GM21360 (cell line): ENCODE data around the gene SLC9C2.
"Not testable (repeated sequence)": the region's sequence is repeated elsewhere in the genome, so short reads cannot be mapped to it uniquely, and the experiment has no call there.

ENCODE experiments used
- ATAC-seq: cut with Tn5 transposase; IDR thresholded peaks from one replicate; pipeline ENCODE4 v1.9.1; 2021; ENCODE audit warnings: mild to moderate bottlenecking, moderate library complexity; ENCODE audit not compliant: unreplicated experiment

The SLC9C2 gene

GRCh38 chr1:173529106-173529505 lies 73.8 kb downstream of the SLC9C2 start:
- no peak for ATAC-seq

GRCh38 chr1:173527151-173527826 lies 75.6 kb downstream of the SLC9C2 start:
- ATAC-seq = no peak

DNA sequence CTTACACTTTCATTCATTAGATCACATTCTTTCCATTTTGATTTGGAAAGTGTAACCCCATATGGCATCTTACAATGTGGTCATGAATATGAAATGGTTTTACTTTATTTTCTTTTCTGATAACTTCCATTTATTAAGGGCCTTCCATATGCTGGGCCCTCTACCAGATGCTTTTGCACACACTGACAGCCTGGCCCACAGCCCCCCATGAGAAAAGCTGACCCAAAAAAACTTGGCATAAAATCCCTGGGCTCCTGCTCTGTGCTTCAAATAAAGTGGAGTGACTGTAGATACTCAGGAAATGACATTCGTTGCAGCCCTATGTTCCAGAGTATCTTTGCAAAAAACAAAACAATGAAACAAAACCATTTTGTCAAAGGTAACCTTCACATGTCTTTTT lies 76.9 kb downstream of the SLC9C2 start:
- no peak for ATAC-seq

DNA sequence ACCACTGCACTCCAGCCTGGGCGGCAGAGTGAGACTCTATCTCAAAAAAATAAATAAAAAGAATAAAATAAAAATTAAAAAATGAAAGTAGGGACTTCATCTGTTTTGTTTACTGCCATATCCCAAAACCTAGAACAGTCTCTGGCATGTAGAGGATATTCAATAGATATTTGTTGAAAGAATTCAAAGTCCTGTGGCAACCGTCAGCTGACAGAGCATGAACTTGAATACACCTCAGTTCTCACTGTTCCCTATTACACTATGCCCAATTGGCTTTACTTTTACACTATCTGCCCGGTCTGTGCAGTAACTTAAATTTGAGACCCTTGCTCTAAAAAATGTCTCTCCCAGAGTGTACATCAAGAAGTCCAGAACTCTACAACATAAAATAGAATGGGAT lies 79.5 kb downstream of the SLC9C2 start:
- no peak for ATAC-seq

DNA sequence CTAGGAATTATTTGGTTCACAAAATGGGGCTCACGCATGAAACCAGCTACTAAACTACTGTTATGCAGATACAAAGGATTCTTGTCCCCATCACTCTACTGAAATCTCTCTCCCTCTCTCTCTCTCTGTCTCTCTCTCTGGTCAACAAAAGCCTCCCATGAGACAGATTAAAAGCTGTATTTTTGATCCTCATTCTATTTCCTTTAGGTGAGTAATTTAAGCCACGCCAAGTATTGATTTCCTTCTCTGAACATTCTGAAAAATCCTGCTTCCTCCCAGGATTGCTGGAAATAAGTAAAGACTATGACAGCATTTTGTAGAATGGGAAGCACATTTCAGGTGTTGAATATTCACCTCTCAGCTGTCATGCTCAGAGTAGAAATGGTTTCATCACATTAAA lies 82.1 kb downstream of the SLC9C2 start:
- no peak for ATAC-seq

GRCh38 chr1:173514503-173514902 lies 88.4 kb downstream of the SLC9C2 start:
- not testable (repeated sequence) for ATAC-seq

DNA sequence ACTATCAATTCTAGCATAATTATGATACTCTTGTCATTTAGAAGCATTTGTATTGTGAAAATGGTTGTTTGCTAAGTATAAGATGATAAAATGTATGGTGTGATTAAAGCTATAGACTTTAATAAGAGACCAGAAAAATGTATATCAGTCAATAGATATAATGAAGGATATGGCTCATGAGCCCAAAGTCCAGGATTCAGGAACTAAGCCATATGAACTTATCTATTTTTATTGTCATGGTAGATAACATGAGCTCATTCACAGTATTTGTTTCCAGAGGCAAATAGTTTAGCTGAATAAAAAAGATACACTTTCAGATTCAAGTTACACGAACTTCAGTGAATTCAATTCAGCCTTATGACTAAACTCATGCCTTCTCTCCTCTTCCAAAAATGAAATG lies 93.1 kb downstream of the SLC9C2 start:
- no peak for ATAC-seq

GRCh38 chr1:173508541-173508940 lies 94.3 kb downstream of the SLC9C2 start:
- ATAC-seq = no peak

- no peak for ATAC-seq
Measured at GRCh38 chr1:173507847-173508209, 95.0 kb downstream of the SLC9C2 start.

- ATAC-seq = no peak
Measured at GRCh38 chr1:173507205-173507846, 95.5 kb downstream of the SLC9C2 start.

- ATAC-seq = no peak
Measured at GRCh38 chr1:173506437-173506836, 96.4 kb downstream of the SLC9C2 start.

- ATAC-seq = no peak
Measured at GRCh38 chr1:173505391-173505790, 97.5 kb downstream of the SLC9C2 start.

GRCh38 chr1:173504268-173504667 lies 98.6 kb downstream of the SLC9C2 start:
- ATAC-seq = no peak

GRCh38 chr1:173503391-173503790 lies 99.5 kb downstream of the SLC9C2 start:
- no peak for ATAC-seq

DNA sequence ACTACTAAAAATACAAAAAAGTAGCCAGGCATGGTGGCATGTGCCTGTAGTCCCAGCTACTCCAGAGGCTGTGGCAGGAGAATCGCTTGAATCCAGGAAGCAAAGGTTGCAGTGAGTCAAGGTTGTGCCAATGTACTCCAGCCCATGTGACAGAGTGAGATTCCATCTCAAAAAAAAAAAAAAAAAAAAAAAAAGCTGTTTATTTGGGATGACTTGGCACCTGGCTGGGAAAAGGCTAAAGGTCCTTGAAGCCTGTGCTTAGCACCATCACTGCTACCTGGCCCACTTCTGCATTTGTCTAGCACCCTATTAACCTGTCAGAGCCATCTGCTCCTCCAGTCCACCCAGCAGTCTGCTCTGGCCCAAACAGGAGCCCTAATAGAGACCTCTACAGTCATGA lies 100.8 kb downstream of the SLC9C2 start:
- no peak for ATAC-seq

- ATAC-seq = no peak
Measured at GRCh38 chr1:173499729-173500128, 103.1 kb downstream of the SLC9C2 start.

GRCh38 chr1:173496757-173497320 lies 106.0 kb downstream of the SLC9C2 start:
- no peak for ATAC-seq

DNA sequence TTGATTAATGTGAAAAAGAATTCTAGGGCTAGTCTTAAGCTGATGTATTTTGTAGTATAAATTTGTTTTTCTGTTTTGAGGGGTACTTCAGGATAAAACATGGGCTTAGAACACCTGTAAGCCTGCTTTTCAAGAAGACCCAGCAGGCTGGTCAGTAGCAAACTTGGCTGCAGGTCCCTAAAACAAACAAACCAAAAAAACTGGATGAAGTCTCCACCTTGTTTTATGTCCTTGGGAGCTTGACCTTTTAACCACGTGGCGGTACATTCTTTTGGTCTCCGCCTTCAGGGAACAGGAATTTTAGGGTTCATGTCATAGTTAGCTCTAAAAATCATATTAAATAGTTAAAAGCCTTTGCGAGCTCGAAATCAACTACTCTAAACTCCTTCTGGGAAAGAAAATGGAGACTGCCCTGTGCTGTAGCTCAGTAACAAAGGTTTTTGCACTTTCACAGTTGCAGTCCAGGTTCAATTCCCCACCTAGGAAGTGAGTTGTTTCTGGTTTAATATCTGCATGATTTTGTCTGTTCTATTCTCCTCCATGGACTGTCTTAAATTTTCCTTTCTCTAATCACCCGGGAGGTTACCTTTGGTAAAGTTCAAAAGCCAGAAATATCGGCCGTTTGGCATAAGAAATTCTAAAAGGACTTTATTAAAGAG lies 107.1 kb downstream of the SLC9C2 start:
- ATAC-seq = no peak

DNA sequence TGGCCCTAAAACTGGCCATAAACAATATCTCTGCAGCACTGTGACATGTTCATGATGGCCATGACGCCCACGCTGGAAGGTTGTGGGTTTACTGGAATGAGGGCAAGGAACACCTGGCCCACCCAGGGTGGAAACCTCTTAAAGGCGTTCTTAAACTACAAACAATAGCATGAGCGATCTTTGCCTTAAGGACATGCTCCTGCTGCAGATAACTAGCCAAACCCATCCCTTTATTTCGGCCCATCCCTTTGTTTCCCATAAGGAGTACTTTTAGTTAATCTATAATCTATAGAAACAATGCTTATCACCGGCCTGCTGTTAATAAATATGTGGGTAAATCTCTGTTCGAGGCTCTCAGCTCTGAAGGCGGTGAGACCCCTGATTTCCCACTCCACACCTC lies 109.7 kb downstream of the SLC9C2 start:
- not testable (repeated sequence) for ATAC-seq

GRCh38 chr1:173491508-173491907 lies 111.4 kb downstream of the SLC9C2 start:
- ATAC-seq = no peak

DNA sequence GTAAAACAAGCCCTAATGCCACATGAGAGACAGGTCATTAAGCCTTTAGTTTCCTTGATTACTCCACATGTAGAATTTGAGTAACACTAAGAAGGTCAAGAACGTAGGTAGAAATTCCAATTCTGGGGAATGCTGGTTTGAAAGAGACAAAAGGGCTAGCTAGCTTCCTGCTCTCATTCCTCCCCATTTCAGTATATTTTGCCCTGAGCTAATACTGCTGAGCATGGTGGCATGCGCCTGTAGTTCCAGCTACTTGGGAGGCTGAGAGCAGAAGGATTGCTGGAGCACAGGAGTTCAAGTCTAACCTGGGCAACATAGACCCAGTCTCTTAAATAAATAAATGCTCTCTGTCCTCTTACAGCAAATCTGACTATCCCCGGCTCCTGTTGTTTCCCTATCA lies 112.9 kb downstream of the SLC9C2 start:
- no peak for ATAC-seq

DNA sequence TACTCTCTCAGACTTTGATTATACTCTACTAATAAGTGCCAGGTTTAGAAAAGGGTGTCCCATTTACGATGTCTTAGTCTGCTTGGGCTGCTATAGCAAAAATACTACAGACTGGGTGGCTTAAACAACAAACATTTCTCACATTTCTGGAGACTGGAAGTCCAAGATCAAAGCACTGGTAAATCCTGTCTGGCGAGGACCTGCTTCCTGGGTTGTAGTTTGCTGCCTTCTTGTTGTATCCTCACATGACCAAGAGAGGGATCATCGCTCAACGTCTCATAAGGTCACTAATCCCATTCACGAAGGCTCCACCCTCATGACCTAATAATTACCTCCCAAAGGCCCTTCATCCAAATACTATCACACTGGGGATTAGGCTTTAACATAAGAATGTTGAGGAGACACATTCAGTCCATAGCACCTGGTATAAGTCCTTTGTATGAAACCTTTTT lies 113.7 kb downstream of the SLC9C2 start:
- ATAC-seq = no peak
